Spleen (tissue), 11 donors: ENCODE measurements around the gene INKA1. TPM values are rescaled to one million over a fixed set of nuclear protein-coding genes. Genes with fewer than 3 reads are reported as not detected.

ENCODE experiments used
- DNase-seq: peaks from one replicate; pipeline ENCODE4 v3.0.0-alpha.2; 2020
- H3K27ac ChIP-seq, 8 donors: fragments of 200-600 bp; sonication (generic) in 7 of 8; 1 replicate in 4 of 8; 2 replicates in 4 of 8; pipeline versions ENCODE4 v1.5.0 to v1.8.0; 2016 to 2021; ENCODE audit warnings: inconsistent platforms in 4 of 8, mild to moderate bottlenecking in 4 of 8, moderate library complexity in 1 of 8
- H3K27me3 ChIP-seq, 7 donors: fragments of 200-600 bp; sonication (generic) in 6 of 7; replicated peaks in 1 of 7; 1 replicate in 4 of 7; 2 replicates in 3 of 7; pipeline versions ENCODE4 v1.5.0 to v1.8.0; 2016 to 2021; ENCODE audit warnings: inconsistent platforms in 3 of 7, mild to moderate bottlenecking in 1 of 7
- H3K36me3 ChIP-seq, 6 donors: fragments of 200-600 bp; sonication (generic) in 5 of 6; 1 replicate in 4 of 6; 2 replicates in 2 of 6; pipeline versions ENCODE4 v1.5.0 to v1.8.0; 2016 to 2021; ENCODE audit warnings: inconsistent platforms in 2 of 6
- H3K4me1 ChIP-seq, 6 donors: fragments of 200-600 bp; sonication (generic) in 5 of 6; 1 replicate in 3 of 6; 2 replicates in 3 of 6; pipeline versions ENCODE4 v1.5.0 to v1.8.0; 2016 to 2021; ENCODE audit warnings: inconsistent platforms in 3 of 6
- H3K4me3 ChIP-seq, 8 donors: fragments of 200-600 bp; sonication (generic) in 7 of 8; 1 replicate in 4 of 8; 2 replicates in 4 of 8; pipeline versions ENCODE4 v1.5.0 to v1.8.0; 2016 to 2021; ENCODE audit warnings: inconsistent platforms in 4 of 8, mild to moderate bottlenecking in 4 of 8, moderate library complexity in 2 of 8
- H3K9me3 ChIP-seq, 8 donors: fragments of 200-600 bp; sonication (generic) in 7 of 8; 1 replicate in 4 of 8; 2 replicates in 4 of 8; pipeline versions ENCODE4 v1.5.0 to v1.8.0; 2016 to 2021; ENCODE audit warnings: inconsistent platforms in 4 of 8
- POLR2A ChIP-seq, 3 donors: fragments of 450-650 bp; IDR thresholded peaks; one replicate each; pipeline ENCODE4 v1.5.1; 2017; ENCODE audit warnings: antibody characterized with exemption in 3 of 3, mild to moderate bottlenecking in 1 of 3
- POLR2AphosphoS5 ChIP-seq, 3 donors: sonication (generic); formaldehyde crosslinking; IDR thresholded peaks; one replicate each; pipeline ENCODE4 v1.5.1; 2017; ENCODE audit warnings: antibody characterized with exemption in 3 of 3
- WGBS, 5 donors: extraction: QIAGEN DNeasy Blood & Tissue Kit in 3 of 5; methylation state at CpG; one replicate each; pipeline versions ENCODE4 v1.1.5 to v1.1.7; 2013 to 2018; 5-methylcytosine and 5-hydroxymethylcytosine counted together
- intact Hi-C: fragments of 100-400 bp; cut with DNase I; formaldehyde crosslinking; loops from one replicate; pipeline ENCODE4 v1.15.0; 2023; ENCODE audit warnings: low total_unique reads
- polyA plus RNA-seq, 3 donors: library from polyadenylated mRNA; stranded (reverse); fragments of 200-250 nt; gene quantifications; one replicate each; pipeline ENCODE4 v1.2.1, GENCODE V29; 2013
- total RNA-seq, 7 donors: library from RNA; depleted of rRNA in 3 of 7; stranded (reverse); fragments of >200 nt in 3 of 7; fragmentation: NEBNext Ultra II Directional in 4 of 7; extraction: Animal tissue kit (Norgen Biotek cat#: 25700) in 4 of 7; gene quantifications; one replicate each; pipeline versions ENCODE4 v1.1.0 to v1.2.1, GENCODE V29; 2016 to 2021
- TF ChIP-seq, protein P1 (sequence below), 11 experiments: fragments of 200-600 bp in 7 of 11; fragments of 450-650 bp in 4 of 11; sonication (generic) in 4 of 11; IDR thresholded peaks in 8 of 11; conservative IDR thresholded peaks in 3 of 11; 1 replicate in 7 of 11; 2 replicates in 4 of 11; pipeline versions ENCODE4 v1.4.0 to v1.8.0; 2016 to 2021; ENCODE audit warnings: antibody characterized with exemption in 11 of 11, inconsistent platforms in 4 of 11, mild to moderate bottlenecking in 1 of 11
- donor health status: healthy with polysubstance abuse.
- donor health status: DM: no; HTN: no; CAD: no; lungs with moderate emphysema.
- donor health status: DM: no; HTN: no; CAD: no.
- donor health status: Bipolar disorder and iron deficiency.
- donor health status: healthy.
- donor health status: DM: no; HTN: no; CAD: no.
- donor health status: DM: yes; HTN: yes; CAD: no.

The INKA1 gene
- total and polyA plus RNA-seq, 10 donors = 2.8 to 30.6 (median 13.2) TPM

DNA sequence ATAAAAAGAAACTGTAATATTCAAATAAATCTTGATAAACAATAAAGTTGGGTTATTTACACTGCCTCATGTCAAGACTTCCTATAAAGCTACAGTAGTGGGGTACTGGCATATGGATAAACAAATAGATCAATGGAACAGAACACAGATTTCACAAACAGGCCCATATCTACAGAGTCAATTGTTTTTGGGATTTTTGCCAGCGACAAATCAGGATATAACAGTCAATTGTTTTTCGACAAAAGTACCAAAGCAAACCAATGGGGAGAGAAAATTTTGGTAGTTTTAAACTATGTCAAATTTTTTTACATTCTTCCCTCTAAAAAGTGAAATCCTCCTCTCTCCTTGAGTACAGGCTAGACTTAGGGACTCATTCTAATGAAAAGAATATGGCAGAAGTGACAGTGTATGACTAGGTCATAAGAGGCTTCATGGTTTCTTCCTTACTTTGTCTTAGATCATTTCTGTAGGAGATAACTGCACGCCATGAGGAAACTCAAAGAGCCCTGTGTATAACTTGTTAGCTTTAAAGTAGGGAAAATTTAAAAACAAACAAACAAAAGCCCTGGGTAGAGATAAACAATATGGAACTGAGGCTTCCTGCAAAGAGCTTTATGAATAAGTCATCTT, 33.7 kb upstream of the INKA1 start:
- 88 to 95% (median 93%) methylated on average over 3 of the region's 3 CpGs for WGBS, 5 donors
- DNase-seq = no peak

GRCh38 chr3:49769926-49770325, 33.1 kb upstream of the INKA1 start:
- TF ChIP-seq POLR2AphosphoS5 (IDR thresholded peaks at IDR 0.05) = no peak
- TF ChIP-seq, protein P1, sequence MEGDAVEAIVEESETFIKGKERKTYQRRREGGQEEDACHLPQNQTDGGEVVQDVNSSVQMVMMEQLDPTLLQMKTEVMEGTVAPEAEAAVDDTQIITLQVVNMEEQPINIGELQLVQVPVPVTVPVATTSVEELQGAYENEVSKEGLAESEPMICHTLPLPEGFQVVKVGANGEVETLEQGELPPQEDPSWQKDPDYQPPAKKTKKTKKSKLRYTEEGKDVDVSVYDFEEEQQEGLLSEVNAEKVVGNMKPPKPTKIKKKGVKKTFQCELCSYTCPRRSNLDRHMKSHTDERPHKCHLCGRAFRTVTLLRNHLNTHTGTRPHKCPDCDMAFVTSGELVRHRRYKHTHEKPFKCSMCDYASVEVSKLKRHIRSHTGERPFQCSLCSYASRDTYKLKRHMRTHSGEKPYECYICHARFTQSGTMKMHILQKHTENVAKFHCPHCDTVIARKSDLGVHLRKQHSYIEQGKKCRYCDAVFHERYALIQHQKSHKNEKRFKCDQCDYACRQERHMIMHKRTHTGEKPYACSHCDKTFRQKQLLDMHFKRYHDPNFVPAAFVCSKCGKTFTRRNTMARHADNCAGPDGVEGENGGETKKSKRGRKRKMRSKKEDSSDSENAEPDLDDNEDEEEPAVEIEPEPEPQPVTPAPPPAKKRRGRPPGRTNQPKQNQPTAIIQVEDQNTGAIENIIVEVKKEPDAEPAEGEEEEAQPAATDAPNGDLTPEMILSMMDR (IDR thresholded peaks at IDR 0.05 in 8 of 11, conservative IDR thresholded peaks at IDR 0.05 in 3 of 11) = no peak
- TF ChIP-seq POLR2A (IDR thresholded peaks at IDR 0.05) = no peak
- Histone ChIP-seq H3K36me3 (peaks cover 0 to 39% (median 4%) of the 10 kb centered on the region in 6 donors), H3K9me3 (no peaks in the 10 kb centered on the region), H3K4me1 (peaks cover 0 to 63% (median 9%) of the 10 kb centered on the region in 6 donors), H3K27ac (no peak overlapping the region), H3K4me3 (no peak overlapping the region), H3K27me3 (no peaks in the 10 kb centered on the region)
- intact Hi-C loops = no loop called here
- DNase-seq = no peak

More for the DNA sequence above, 33.7 kb upstream of the INKA1 start:
- Histone ChIP-seq H3K27ac (no peak overlapping the region), H3K4me3 (no peak overlapping the region), H3K9me3 (no peaks in the 10 kb centered on the region), H3K27me3 (no peaks in the 10 kb centered on the region), H3K4me1 (peaks cover 0 to 62% (median 9%) of the 10 kb centered on the region in 6 donors), H3K36me3 (peaks cover 0 to 41% (median 4%) of the 10 kb centered on the region in 6 donors)
- TF ChIP-seq POLR2A (IDR thresholded peaks at IDR 0.05) (no peak), POLR2AphosphoS5 (IDR thresholded peaks at IDR 0.05) (no peak)
- TF ChIP-seq, protein P1 (IDR thresholded peaks at IDR 0.05 in 8 of 11, conservative IDR thresholded peaks at IDR 0.05 in 3 of 11) = no peak
- intact Hi-C loops = no loop called here

GRCh38 chr3:49771340-49771938, 31.6 kb upstream of the INKA1 start:
- no peaks in the 10 kb centered on the region for H3K27me3 ChIP-seq
- 49 to 73% (median 66%) methylated on average over 1 of the region's 1 CpG for WGBS, 5 donors
- DNase-seq = no peak
- peaks cover 0 to 74% (median 13%) of the 10 kb centered on the region in 6 donors for H3K4me1 ChIP-seq
- no peaks in the 10 kb centered on the region for H3K9me3 ChIP-seq
- intact Hi-C loops = no loop called here
- no peak overlapping the region for H3K27ac ChIP-seq
- no peak overlapping the region for H3K4me3 ChIP-seq
- peaks cover 0 to 40% (median 6%) of the 10 kb centered on the region in 6 donors for H3K36me3 ChIP-seq
- no peak for TF ChIP-seq POLR2A (IDR thresholded peaks at IDR 0.05)
- TF ChIP-seq POLR2AphosphoS5 (IDR thresholded peaks at IDR 0.05) = no peak
- TF ChIP-seq, protein P1 (IDR thresholded peaks at IDR 0.05 in 8 of 11, conservative IDR thresholded peaks at IDR 0.05 in 3 of 11) = no peak

DNA sequence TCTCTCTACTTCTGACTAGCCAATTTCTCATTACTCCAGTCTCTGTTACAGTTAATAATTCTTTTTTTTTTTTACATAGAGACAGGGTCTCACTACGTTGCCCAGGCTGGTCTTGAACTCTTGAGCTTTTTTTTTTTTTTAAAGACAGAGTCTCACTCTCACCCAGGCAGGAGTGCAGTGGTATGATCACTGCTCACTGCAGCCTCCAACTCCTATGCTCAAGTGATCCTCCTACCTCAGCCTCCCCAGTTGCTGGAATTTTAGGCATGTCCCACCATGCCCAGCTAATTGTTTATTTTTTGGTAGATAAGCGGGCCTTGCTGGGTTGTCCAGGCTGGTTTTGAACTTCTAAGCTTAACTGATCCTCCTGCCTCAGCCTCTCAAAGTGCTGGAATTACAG, 30.4 kb upstream of the INKA1 start:
- H3K4me3 ChIP-seq = no peak overlapping the region
- no peak overlapping the region for H3K27ac ChIP-seq
- no peaks in the 10 kb centered on the region for H3K27me3 ChIP-seq
- intact Hi-C loops = no loop called here
- WGBS, 5 donors = 92 to 100% (median 94%) methylated on average over 2 of the region's 2 CpGs
- H3K4me1 ChIP-seq = peaks cover 0 to 83% (median 13%) of the 10 kb centered on the region in 6 donors
- H3K9me3 ChIP-seq = no peaks in the 10 kb centered on the region
- DNase-seq = no peak
- H3K36me3 ChIP-seq = peaks cover 0 to 51% (median 15%) of the 10 kb centered on the region in 6 donors
- no peak for TF ChIP-seq POLR2A (IDR thresholded peaks at IDR 0.05)
- TF ChIP-seq POLR2AphosphoS5 (IDR thresholded peaks at IDR 0.05) = no peak
- TF ChIP-seq, protein P1 (IDR thresholded peaks at IDR 0.05 in 8 of 11, conservative IDR thresholded peaks at IDR 0.05 in 3 of 11) = no peak
